ENCODE measurements around the gene TXNDC5.
A peak's percentile ranks its signal among the peaks of the same experiment; 100 is the strongest.

Gene TXNDC5

GRCh38 chr6:7922596-7922995 is 12.0 kb upstream of the TXNDC5 start:
- in situ Hi-C loops (cut with HindIII; ENCODE audit: low pct_unique_long_range_greater_than_20kb, low sequenced_read_pairs), result no loop called here
- DNase-seq (ENCODE audit: low read depth in 1 of 2, low spot score in 1 of 2), result no peak
- no peak for TF ChIP-seq JUND (IDR thresholded peaks at IDR 0.05; ENCODE audit: low read depth)

DNA sequence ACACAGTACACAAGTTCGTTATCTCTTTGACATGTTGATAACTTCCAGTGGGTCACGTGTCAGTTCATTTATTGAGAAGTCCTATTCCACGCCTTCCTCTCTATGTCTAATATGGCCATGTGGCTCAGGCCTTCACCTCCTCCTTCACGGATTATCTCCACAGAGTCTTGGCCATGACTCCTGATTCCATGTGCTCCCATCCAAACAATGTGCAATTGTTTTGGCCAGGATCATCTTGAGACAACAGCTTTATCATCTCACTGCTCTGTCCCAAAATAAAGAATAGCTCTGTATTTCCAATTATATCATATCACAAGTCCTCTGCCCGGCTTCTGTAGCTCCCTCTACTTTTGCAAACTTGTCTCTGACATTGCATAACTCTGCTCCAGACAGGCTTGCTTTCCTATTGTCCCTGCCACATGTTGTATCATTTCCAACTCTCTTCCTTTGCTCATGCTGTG is 11.1 kb upstream of the TXNDC5 start:
- TF ChIP-seq JUND (IDR thresholded peaks at IDR 0.05; ENCODE audit: low read depth), result no peak
- in situ Hi-C loops (cut with HindIII; ENCODE audit: low pct_unique_long_range_greater_than_20kb, low sequenced_read_pairs), result no loop called here
- DNase-seq (ENCODE audit: low read depth in 1 of 2, low spot score in 1 of 2), result no peak

DNA sequence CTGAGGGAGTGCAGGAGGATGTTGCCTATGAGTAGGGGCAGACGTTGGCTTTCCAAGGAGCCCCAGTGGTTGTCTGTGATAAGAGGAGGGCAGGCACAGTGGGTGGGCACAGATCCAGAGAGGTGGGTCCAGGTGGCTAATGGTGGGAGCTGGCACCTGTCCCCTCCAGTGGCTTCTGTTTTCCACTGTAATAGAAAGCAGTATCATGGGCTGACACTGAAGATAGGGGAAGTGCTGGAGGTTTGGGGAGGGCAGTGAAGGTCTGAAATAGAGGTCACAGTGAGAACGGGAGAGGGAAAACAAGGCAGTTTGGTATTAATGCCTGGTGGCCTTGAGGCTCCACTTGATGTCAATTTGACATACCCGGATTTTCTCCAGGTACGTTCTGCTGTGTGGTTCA is 10.5 kb upstream of the TXNDC5 start:
- no peak for TF ChIP-seq JUND (IDR thresholded peaks at IDR 0.05; ENCODE audit: low read depth)
- no peak for DNase-seq (ENCODE audit: low read depth in 1 of 2, low spot score in 1 of 2)
- in situ Hi-C loops (cut with HindIII; ENCODE audit: low pct_unique_long_range_greater_than_20kb, low sequenced_read_pairs), result no loop called here

GRCh38 chr6:7920425-7920824 is 9.8 kb upstream of the TXNDC5 start:
- in situ Hi-C loops (cut with HindIII; ENCODE audit: low pct_unique_long_range_greater_than_20kb, low sequenced_read_pairs), result no loop called here
- TF ChIP-seq JUND (IDR thresholded peaks at IDR 0.05; ENCODE audit: low read depth), result no peak
- DNase-seq (ENCODE audit: low read depth in 1 of 2, low spot score in 1 of 2), result no peak

- DNase-seq (ENCODE audit: low read depth in 1 of 2, low spot score in 1 of 2), result peak in 1 of 2 experiments; percentile 8
- in situ Hi-C loops (cut with HindIII; ENCODE audit: low pct_unique_long_range_greater_than_20kb, low sequenced_read_pairs), result no loop called here
- no peak for TF ChIP-seq JUND (IDR thresholded peaks at IDR 0.05; ENCODE audit: low read depth)
Observed at GRCh38 chr6:7919871-7920270, 9.3 kb upstream of the TXNDC5 start.

GRCh38 chr6:7918403-7918802 is 7.8 kb upstream of the TXNDC5 start:
- no peak for DNase-seq (ENCODE audit: low read depth in 1 of 2, low spot score in 1 of 2)
- in situ Hi-C loops (cut with HindIII; ENCODE audit: low pct_unique_long_range_greater_than_20kb, low sequenced_read_pairs), result no loop called here
- no peak for TF ChIP-seq JUND (IDR thresholded peaks at IDR 0.05; ENCODE audit: low read depth)

- in situ Hi-C loops (cut with HindIII; ENCODE audit: low pct_unique_long_range_greater_than_20kb, low sequenced_read_pairs), result no loop called here
- DNase-seq (ENCODE audit: low read depth in 1 of 2, low spot score in 1 of 2), result no peak
- TF ChIP-seq JUND (IDR thresholded peaks at IDR 0.05; ENCODE audit: low read depth), result no peak
Observed at GRCh38 chr6:7917729-7918128, 7.1 kb upstream of the TXNDC5 start.

- no peak for TF ChIP-seq JUND (IDR thresholded peaks at IDR 0.05; ENCODE audit: low read depth)
- DNase-seq (ENCODE audit: low read depth in 1 of 2, low spot score in 1 of 2), result no peak
- in situ Hi-C loops (cut with HindIII; ENCODE audit: low pct_unique_long_range_greater_than_20kb, low sequenced_read_pairs), result no loop called here
Observed at GRCh38 chr6:7916959-7917358, 6.4 kb upstream of the TXNDC5 start.

DNA sequence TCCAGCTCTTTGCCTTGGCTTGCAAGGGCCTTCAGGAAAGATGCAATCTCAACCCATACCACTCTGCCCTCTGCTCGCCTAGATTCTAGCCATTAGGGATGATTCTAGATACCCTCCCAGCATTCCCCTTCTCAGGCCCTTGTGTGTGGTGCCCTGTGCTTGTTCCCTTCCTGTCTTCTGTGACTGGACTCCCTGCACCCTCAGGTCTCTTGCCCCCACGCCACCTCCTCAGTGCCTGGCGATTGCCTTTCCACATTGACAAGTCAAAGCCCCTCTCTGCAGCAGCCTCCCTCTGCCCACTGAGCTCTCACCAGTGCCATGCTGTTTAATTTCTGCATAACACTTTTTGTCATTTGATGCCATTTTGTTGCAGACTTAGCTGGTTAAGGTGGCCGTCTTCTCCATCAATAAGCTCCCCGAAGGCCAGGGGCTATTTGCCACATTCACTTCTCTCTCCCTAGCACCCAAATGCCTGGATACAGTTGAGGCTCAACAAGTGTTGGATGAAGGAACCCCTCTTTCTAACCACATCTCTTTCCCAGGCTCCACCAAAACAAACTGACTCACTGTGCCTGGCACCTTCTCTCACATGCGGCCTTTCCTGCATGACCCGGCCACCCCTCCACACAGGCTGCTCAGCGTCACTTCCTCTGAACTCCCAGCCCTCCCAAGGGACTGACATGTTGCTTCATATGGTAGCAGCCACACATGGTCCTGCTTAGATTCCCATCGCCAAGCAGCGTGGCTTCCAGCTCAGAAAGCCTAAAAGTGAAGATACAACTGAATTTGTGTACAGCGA is 4.6 kb upstream of the TXNDC5 start:
- no peak for DNase-seq (ENCODE audit: low read depth in 1 of 2, low spot score in 1 of 2)
- no peak for TF ChIP-seq JUND (IDR thresholded peaks at IDR 0.05; ENCODE audit: low read depth)
- in situ Hi-C loops (cut with HindIII; ENCODE audit: low pct_unique_long_range_greater_than_20kb, low sequenced_read_pairs), result no loop called here

DNA sequence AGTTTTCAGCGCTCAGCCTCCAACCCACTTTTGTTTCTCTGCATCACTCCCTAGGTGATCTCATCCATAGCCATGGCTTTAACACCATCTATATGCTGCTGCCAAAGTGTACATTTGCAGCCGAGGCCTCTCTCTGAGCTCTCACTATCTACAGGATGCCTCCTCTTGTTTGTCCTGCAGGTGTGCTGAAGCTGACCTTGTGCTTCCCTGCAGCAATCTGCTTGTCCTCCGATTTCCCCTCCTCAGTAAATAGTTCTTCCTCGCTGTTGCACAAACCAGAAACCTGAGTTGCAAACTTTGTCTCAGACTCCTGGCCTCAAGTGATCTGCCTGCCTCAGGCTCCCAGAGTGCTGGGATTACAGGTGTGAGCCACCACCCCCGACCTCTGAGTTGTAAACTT is 3.7 kb upstream of the TXNDC5 start:
- no peak for TF ChIP-seq JUND (IDR thresholded peaks at IDR 0.05; ENCODE audit: low read depth)
- in situ Hi-C loops (cut with HindIII; ENCODE audit: low pct_unique_long_range_greater_than_20kb, low sequenced_read_pairs), result no loop called here
- DNase-seq (ENCODE audit: low read depth in 1 of 2, low spot score in 1 of 2), result no peak

- no peak for DNase-seq (ENCODE audit: low read depth in 1 of 2, low spot score in 1 of 2)
- TF ChIP-seq JUND (IDR thresholded peaks at IDR 0.05; ENCODE audit: low read depth), result no peak
- in situ Hi-C loops (cut with HindIII; ENCODE audit: low pct_unique_long_range_greater_than_20kb, low sequenced_read_pairs), result no loop called here
Observed at GRCh38 chr6:7912736-7913517, 2.3 kb upstream of the TXNDC5 start.

DNA sequence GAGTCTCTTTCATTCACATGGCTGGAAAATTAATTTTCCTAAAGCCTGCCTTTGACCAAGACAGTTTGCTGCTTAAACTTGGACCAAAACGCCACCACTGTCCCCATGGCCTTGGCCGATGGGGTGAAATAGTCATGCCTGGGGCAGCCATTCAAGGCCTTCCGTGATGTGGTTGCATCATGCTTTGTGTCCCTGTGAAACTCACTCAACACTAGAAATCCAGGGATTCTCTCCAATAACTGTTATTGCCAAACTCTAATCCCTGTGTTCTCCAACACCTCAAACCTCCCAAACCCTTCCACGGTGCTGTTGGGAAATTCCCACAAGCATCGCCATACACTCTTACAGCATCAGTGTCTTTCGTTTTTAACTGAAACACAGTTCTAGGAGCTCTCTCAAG is 1.4 kb upstream of the TXNDC5 start:
- no peak for TF ChIP-seq JUND (IDR thresholded peaks at IDR 0.05; ENCODE audit: low read depth)
- in situ Hi-C loops (cut with HindIII; ENCODE audit: low pct_unique_long_range_greater_than_20kb, low sequenced_read_pairs), result no loop called here
- DNase-seq (ENCODE audit: low read depth in 1 of 2, low spot score in 1 of 2), result no peak

DNA sequence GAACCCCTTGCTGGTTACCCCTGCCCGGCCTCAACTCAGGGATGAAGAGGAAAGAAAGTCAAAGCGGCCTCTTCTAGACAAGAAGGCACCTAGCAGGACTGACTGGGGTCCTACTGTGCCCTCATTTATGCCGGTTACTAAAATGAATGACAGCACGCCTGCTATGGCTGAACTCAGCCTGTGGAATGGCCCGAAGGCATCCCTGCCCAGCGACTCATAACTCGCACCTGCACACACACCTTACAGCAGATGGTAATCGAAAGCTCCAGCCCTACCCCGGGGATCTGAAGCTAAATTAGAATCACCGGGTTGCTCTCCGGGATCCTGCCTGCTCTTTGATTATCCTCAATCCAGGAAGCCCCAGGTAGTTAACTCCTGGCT is 747 bp upstream of the TXNDC5 start:
- DNase-seq (ENCODE audit: low read depth in 1 of 2, low spot score in 1 of 2), result peak in 1 of 2 experiments; percentile 15
- no peak for TF ChIP-seq JUND (IDR thresholded peaks at IDR 0.05; ENCODE audit: low read depth)
- in situ Hi-C loops (cut with HindIII; ENCODE audit: low pct_unique_long_range_greater_than_20kb, low sequenced_read_pairs), result no loop called here

All from T47D (cell line).